Activated naive CD8-positive, alpha-beta T cell treated with anti-CD3 and anti-CD28 coated beads for 36 hours (primary cell): ENCODE data around the gene CIB2. TPM values are rescaled to one million over a fixed set of nuclear protein-coding genes. Genes with fewer than 3 reads are reported as not detected.

Experiments used
- DNase-seq: peaks from one replicate; pipeline ENCODE4 v3.0.0; 2021
- H3K27ac Mint-ChIP-seq: one replicate; pipeline ENCODE4 v1.8.0; 2022; ENCODE audit warnings: mild to moderate bottlenecking, moderate library complexity, mixed read lengths
- H3K27me3 Mint-ChIP-seq: one replicate; pipeline ENCODE4 v1.8.0; 2022; ENCODE audit warnings: mild to moderate bottlenecking, mixed read lengths
- H3K36me3 Mint-ChIP-seq: one replicate; pipeline ENCODE4 v1.8.0; 2021; ENCODE audit warnings: mild to moderate bottlenecking, mixed read lengths
- H3K4me1 Mint-ChIP-seq: one replicate; pipeline ENCODE4 v1.8.0; 2021; ENCODE audit warnings: mixed read lengths
- H3K4me3 Mint-ChIP-seq: one replicate; pipeline ENCODE4 v1.8.0; 2022; ENCODE audit warnings: mild to moderate bottlenecking, moderate library complexity, mixed read lengths
- H3K9me3 Mint-ChIP-seq: one replicate; pipeline ENCODE4 v1.8.0; 2022; ENCODE audit warnings: mixed read lengths
- total RNA-seq, 2 experiments: library from RNA; stranded (reverse); gene quantifications; one replicate each; pipeline ENCODE4 v1.2.3, GENCODE V29; 2021

The CIB2 gene
- total RNA-seq, 2 experiments from 2014 or later, result 1.8 to 1.9 TPM

DNA sequence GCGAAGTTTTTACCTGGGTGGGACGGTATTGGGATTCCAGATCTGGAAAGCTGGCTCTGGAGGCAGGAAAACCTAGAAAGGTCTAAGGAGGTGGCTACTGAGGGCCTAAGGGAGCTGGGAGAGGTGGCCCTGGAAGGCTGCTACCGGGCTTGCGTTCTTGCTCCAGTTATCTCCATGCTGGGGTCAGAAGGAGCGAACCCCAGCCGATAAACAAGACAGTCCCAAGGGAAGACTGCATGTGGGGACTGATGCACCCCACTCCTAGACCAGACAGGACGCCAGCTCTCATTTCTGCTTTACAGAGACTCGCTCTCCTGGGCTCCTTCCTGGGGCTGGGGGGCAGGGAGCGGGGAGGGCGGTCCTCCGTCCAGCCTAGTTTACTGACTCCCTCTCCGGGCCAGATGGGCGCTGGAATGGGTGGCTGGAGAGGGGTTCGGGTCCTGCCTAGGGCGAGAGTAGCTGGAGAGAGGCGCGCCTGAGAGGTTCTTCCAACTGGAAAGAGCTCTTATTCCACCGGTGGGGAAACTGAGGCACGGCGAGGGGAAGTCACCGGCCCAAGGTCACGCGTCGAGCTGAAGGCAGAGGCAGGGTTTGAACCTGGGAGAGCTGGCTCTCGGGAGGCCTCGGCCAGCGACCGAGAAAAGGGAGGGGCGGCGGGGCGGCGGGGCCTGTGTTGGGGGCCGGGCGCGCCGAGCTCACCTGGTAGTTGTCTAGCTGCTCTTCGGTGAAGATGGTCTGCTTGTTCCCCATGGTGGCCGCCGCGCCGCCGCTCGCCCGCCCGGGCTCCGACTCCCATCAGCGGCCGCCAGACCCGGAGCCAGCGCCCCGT lies 565 bp downstream of the CIB2 start:
- peak overlapping the region; percentile 44 for H3K27ac Mint-ChIP-seq
- DNase-seq, result no peak

GRCh38 chr15:78129751-78130287 lies 1.4 kb downstream of the CIB2 start:
- no peak overlapping the region for H3K4me3 Mint-ChIP-seq
- no peak overlapping the region for H3K27ac Mint-ChIP-seq
- no peak for DNase-seq
- no peaks in the 10 kb centered on the region for H3K9me3 Mint-ChIP-seq
- no peaks in the 10 kb centered on the region for H3K27me3 Mint-ChIP-seq
- no peaks in the 10 kb centered on the region for H3K36me3 Mint-ChIP-seq
- peaks cover 19% of the 10 kb centered on the region for H3K4me1 Mint-ChIP-seq

More for the DNA sequence above, 565 bp downstream of the CIB2 start:
- Mint-ChIP-seq H3K4me3 (peak overlapping the region; percentile 70), H3K4me1 (peaks cover 19% of the 10 kb centered on the region), H3K27me3 (no peaks in the 10 kb centered on the region), H3K9me3 (no peaks in the 10 kb centered on the region), H3K36me3 (no peaks in the 10 kb centered on the region)

DNA sequence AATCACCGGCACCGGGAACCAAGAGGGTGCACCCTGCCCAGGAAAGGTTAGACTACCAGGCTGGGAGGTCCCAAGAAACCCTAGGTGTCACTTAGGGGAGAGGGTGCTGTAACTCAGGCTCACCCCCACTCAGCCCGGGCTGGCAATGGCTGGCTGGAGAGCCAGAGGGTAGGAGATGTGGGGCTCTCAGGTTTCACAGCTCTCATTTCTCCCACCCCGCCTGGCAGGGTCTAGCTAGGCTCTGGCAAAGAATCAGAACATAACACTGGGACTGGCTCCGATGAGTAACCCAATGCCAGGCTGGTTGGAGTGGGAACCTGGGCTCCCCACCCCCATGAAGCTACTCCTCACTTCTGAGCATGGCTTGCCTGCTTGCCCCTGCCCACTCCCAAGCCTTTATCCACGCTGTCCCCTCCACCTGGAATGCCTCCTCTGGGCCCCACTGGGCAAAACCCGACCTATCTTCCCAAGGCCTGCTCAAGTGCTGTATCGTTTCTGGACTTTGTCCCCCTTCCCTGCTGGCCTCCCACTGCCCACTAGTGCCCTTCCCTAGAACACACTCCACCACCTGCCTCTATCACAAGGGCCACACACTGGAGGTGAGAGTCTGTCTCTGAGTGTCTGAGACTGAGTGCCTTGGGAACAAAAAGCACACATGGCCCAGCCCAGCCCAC lies 2.0 kb downstream of the CIB2 start:
- peaks cover 19% of the 10 kb centered on the region for H3K4me1 Mint-ChIP-seq
- H3K9me3 Mint-ChIP-seq, result no peaks in the 10 kb centered on the region
- H3K27ac Mint-ChIP-seq, result peak overlapping the region; percentile 63
- H3K27me3 Mint-ChIP-seq, result no peaks in the 10 kb centered on the region
- H3K36me3 Mint-ChIP-seq, result no peaks in the 10 kb centered on the region
- no peak for DNase-seq
- no peak overlapping the region for H3K4me3 Mint-ChIP-seq

DNA sequence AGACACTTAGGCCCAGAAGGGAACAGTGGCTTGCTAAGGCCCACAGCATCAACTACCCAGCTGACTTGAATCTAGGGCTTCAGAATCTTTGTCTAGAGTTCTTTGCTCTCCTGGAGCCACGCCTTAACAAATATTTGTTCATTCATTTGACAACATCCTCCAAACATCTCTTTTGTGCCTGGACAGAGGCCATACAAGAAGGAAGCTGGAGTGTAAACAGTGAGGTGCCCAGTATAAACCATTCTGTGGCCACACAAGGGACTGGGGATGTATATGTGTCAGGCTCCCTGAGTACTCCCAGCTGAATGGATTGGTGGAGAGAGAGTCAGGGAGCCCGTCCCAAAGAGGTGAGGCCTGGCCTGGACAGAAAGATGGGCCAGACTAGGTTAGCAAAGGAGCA lies 3.4 kb downstream of the CIB2 start:
- no peaks in the 10 kb centered on the region for H3K9me3 Mint-ChIP-seq
- H3K4me1 Mint-ChIP-seq, result peaks cover 12% of the 10 kb centered on the region
- H3K4me3 Mint-ChIP-seq, result no peak overlapping the region
- no peaks in the 10 kb centered on the region for H3K36me3 Mint-ChIP-seq
- no peak overlapping the region for H3K27ac Mint-ChIP-seq
- DNase-seq, result no peak
- H3K27me3 Mint-ChIP-seq, result no peaks in the 10 kb centered on the region

DNA sequence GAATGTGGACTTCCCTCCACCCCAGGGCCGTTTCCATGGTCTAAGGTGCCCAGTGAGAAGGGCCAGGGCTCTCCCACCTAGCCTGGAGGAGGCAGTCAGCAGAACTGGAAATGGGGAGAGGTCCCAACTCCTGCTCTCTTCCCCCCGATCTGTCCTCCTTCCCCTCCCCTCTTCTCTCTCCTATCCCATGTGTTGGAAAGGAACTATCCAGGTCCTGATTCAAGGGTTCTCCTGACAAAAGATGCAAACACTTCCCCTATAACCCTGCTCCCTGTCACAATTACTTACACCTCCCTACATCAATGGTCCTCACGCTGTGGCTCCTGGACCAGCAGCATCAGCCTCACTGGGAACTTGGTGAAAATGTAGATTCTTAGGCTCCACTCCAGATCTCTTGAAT lies 6.0 kb downstream of the CIB2 start:
- Mint-ChIP-seq H3K36me3 (no peaks in the 10 kb centered on the region), H3K27me3 (no peaks in the 10 kb centered on the region), H3K4me3 (no peak overlapping the region), H3K27ac (no peak overlapping the region), H3K9me3 (no peaks in the 10 kb centered on the region), H3K4me1 (peaks cover 7% of the 10 kb centered on the region)
- no peak for DNase-seq

DNA sequence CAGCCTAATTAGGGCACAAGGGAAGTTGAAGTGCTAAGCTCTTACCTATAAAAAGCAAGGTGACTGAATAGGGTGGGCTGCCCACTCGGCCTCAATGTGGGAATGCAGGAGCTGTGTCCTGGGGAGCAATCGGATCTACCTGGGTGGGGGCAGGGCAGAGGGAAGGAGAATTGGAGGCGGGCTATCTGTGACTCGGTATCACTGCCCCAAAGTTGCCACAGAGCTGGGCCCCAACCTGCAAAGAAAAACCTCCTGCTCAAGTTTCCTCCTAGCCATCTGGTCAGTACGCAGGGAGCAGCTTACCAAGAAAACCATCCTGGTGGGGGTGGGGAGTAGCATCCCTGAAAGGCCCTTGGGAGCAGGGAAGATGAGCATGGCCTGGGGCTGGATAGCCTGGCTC lies 10.7 kb downstream of the CIB2 start:
- H3K27me3 Mint-ChIP-seq, result no peaks in the 10 kb centered on the region
- no peaks in the 10 kb centered on the region for H3K36me3 Mint-ChIP-seq
- peaks cover 4% of the 10 kb centered on the region for H3K4me1 Mint-ChIP-seq
- H3K27ac Mint-ChIP-seq, result no peak overlapping the region
- DNase-seq, result no peak
- no peaks in the 10 kb centered on the region for H3K9me3 Mint-ChIP-seq
- no peak overlapping the region for H3K4me3 Mint-ChIP-seq

DNA sequence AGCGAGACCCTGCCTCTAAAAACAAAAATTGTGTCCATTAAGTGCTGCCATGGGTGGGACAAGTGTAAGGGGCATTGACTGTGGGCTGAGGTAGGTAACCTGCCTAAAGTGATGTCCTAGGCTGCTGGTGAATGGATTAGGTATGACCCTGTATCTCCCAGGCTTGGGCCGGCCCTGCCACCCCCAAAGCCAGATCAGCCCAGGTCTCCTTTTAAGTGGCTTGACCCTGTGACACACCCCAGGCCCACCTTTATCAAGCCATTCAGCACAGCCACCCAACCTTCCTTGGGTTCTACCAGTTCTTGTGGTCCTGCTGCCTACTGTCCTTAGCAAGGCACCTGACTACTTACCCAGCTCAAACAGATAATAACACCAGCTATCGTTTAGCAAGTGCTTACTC lies 18.7 kb downstream of the CIB2 start:
- Mint-ChIP-seq H3K4me3 (no peak overlapping the region), H3K9me3 (no peaks in the 10 kb centered on the region), H3K36me3 (no peaks in the 10 kb centered on the region), H3K4me1 (peaks cover 7% of the 10 kb centered on the region), H3K27me3 (no peaks in the 10 kb centered on the region), H3K27ac (no peak overlapping the region)
- no peak for DNase-seq

DNA sequence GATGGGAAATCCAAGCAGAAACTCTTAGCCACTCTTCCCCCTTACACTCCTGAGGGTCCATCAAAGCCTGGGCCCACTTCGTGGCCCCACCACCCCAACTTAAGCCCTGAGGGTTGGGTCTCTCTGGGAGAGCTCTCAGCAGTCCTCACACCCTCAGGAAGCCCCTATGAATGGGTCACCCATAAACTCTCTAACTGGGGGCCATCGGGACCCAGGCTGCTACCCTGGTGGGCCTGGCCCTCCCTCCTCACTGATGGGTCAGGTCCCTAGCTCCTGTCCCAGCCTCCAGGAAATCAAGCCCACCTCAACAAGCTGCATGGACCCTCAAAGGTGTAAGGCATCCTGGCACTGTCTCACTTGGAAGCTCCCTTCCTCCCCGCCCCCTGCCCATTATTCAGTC lies 19.5 kb downstream of the CIB2 start:
- no peak for DNase-seq
- no peak overlapping the region for H3K4me3 Mint-ChIP-seq
- H3K9me3 Mint-ChIP-seq, result no peaks in the 10 kb centered on the region
- no peak overlapping the region for H3K27ac Mint-ChIP-seq
- no peaks in the 10 kb centered on the region for H3K36me3 Mint-ChIP-seq
- H3K27me3 Mint-ChIP-seq, result no peaks in the 10 kb centered on the region
- peaks cover 7% of the 10 kb centered on the region for H3K4me1 Mint-ChIP-seq

- Mint-ChIP-seq H3K27ac (no peak overlapping the region), H3K4me1 (peaks cover 13% of the 10 kb centered on the region), H3K4me3 (no peak overlapping the region), H3K27me3 (no peaks in the 10 kb centered on the region), H3K36me3 (no peaks in the 10 kb centered on the region), H3K9me3 (no peaks in the 10 kb centered on the region)
- no peak for DNase-seq
These were observed 20.2 kb downstream of the CIB2 start for GRCh38 chr15:78110916-78111475.

- no peak for DNase-seq
- H3K27me3 Mint-ChIP-seq, result no peaks in the 10 kb centered on the region
- no peak overlapping the region for H3K27ac Mint-ChIP-seq
- no peaks in the 10 kb centered on the region for H3K9me3 Mint-ChIP-seq
- peaks cover 22% of the 10 kb centered on the region for H3K4me1 Mint-ChIP-seq
- H3K4me3 Mint-ChIP-seq, result no peak overlapping the region
- no peaks in the 10 kb centered on the region for H3K36me3 Mint-ChIP-seq
These were observed 21.1 kb downstream of the CIB2 start for GRCh38 chr15:78110096-78110495.

DNA sequence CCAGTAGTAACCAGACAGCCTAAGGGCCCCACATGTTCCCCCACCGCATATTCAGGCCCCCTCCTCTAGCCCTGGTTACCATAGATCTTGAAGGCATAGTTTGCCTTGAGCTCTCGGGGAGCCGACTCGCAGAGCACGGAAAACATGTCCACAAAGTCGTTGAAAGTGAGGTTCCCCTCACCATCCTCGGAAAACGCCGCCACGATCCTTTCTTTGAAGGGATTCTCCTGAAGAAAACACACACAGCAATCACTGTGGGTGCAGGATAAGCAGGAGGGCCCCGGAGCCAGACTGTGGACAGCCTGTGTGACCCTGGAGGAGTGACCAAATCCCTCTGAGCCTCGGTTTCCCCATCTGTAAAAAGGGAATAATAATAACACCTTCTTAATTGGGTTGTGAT lies 22.1 kb downstream of the CIB2 start:
- no peak overlapping the region for H3K27ac Mint-ChIP-seq
- no peaks in the 10 kb centered on the region for H3K9me3 Mint-ChIP-seq
- H3K27me3 Mint-ChIP-seq, result no peaks in the 10 kb centered on the region
- H3K36me3 Mint-ChIP-seq, result no peaks in the 10 kb centered on the region
- no peak overlapping the region for H3K4me3 Mint-ChIP-seq
- no peak for DNase-seq
- peaks cover 31% of the 10 kb centered on the region for H3K4me1 Mint-ChIP-seq

- no peak overlapping the region for H3K4me3 Mint-ChIP-seq
- DNase-seq, result peak; percentile 81
- peaks cover 38% of the 10 kb centered on the region for H3K4me1 Mint-ChIP-seq
- no peaks in the 10 kb centered on the region for H3K9me3 Mint-ChIP-seq
- H3K36me3 Mint-ChIP-seq, result no peaks in the 10 kb centered on the region
- H3K27ac Mint-ChIP-seq, result no peak overlapping the region
- H3K27me3 Mint-ChIP-seq, result no peaks in the 10 kb centered on the region
These were observed 22.8 kb downstream of the CIB2 start for GRCh38 chr15:78108300-78109084.

- Mint-ChIP-seq H3K36me3 (no peaks in the 10 kb centered on the region), H3K27me3 (no peaks in the 10 kb centered on the region), H3K4me3 (no peak overlapping the region), H3K27ac (no peak overlapping the region), H3K9me3 (no peaks in the 10 kb centered on the region), H3K4me1 (peaks cover 43% of the 10 kb centered on the region)
- DNase-seq, result no peak
These were observed 23.8 kb downstream of the CIB2 start for GRCh38 chr15:78107471-78107870.

- H3K9me3 Mint-ChIP-seq, result no peaks in the 10 kb centered on the region
- H3K27ac Mint-ChIP-seq, result peak overlapping the region; percentile 32
- peaks cover 45% of the 10 kb centered on the region for H3K4me1 Mint-ChIP-seq
- no peak for DNase-seq
- H3K4me3 Mint-ChIP-seq, result no peak overlapping the region
- H3K27me3 Mint-ChIP-seq, result no peaks in the 10 kb centered on the region
- H3K36me3 Mint-ChIP-seq, result no peaks in the 10 kb centered on the region
These were observed 25.6 kb downstream of the CIB2 start for GRCh38 chr15:78105476-78106241.
